AG09319 (cell line): ENCODE results near the gene ST3GAL4.
"Not testable (repeated sequence)": the region's sequence is repeated elsewhere in the genome, so short reads cannot be mapped to it uniquely, and the experiment has no call there.

ENCODE experiments used
- DNase-seq: peaks from one replicate; pipeline ENCODE4 v3.0.0-alpha.2; 2010; ENCODE audit warnings: low read depth; ENCODE audit errors: extremely low read depth
- TF ChIP-seq, protein P1 (sequence below): IDR thresholded peaks from 2 replicates; pipeline ENCODE4 v1.5.1; 2011; ENCODE audit warnings: low read depth, mild to moderate bottlenecking, inconsistent platforms, low read length, moderate library complexity

The ST3GAL4 gene, protein sequence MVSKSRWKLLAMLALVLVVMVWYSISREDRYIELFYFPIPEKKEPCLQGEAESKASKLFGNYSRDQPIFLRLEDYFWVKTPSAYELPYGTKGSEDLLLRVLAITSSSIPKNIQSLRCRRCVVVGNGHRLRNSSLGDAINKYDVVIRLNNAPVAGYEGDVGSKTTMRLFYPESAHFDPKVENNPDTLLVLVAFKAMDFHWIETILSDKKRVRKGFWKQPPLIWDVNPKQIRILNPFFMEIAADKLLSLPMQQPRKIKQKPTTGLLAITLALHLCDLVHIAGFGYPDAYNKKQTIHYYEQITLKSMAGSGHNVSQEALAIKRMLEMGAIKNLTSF

DNA sequence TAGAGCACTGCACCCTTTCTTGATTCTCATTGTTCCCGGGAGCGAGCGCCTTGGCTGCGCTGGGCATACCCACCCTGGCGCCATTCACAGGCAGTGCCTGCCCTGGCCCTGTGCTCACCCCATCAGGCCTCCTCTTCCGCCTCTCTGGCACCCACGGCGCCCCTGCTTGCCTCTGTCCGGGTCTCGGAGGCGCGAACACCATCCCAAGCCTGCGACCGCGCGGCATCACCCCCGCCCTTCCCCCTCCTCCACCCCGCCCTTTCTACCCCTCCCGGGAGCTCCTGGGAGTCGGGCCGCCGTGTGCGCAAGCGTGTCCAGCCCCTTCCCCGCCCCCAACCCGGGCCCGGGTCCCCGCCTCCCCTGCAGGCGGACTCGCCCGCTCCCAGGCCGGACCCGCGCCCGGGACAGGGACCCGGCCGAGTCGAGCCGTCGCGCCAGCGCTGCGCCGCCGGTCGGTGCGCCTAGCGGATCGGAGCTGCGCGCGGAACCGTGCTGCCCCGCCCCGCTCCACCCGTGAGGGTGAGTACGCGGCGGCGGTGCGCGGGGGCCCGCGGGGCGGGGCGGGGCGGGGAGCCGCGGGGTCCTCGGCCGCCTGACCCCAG is at the start of gene ST3GAL4:
ST3GAL4 (plus strand) TSS at position 363 of the 602 bp plus-strand sequence. CDS start 50,470 bp downstream, outside the sequence.
- TF ChIP-seq, protein P1, sequence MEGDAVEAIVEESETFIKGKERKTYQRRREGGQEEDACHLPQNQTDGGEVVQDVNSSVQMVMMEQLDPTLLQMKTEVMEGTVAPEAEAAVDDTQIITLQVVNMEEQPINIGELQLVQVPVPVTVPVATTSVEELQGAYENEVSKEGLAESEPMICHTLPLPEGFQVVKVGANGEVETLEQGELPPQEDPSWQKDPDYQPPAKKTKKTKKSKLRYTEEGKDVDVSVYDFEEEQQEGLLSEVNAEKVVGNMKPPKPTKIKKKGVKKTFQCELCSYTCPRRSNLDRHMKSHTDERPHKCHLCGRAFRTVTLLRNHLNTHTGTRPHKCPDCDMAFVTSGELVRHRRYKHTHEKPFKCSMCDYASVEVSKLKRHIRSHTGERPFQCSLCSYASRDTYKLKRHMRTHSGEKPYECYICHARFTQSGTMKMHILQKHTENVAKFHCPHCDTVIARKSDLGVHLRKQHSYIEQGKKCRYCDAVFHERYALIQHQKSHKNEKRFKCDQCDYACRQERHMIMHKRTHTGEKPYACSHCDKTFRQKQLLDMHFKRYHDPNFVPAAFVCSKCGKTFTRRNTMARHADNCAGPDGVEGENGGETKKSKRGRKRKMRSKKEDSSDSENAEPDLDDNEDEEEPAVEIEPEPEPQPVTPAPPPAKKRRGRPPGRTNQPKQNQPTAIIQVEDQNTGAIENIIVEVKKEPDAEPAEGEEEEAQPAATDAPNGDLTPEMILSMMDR: no peak
- DNase-seq: no peak

DNA sequence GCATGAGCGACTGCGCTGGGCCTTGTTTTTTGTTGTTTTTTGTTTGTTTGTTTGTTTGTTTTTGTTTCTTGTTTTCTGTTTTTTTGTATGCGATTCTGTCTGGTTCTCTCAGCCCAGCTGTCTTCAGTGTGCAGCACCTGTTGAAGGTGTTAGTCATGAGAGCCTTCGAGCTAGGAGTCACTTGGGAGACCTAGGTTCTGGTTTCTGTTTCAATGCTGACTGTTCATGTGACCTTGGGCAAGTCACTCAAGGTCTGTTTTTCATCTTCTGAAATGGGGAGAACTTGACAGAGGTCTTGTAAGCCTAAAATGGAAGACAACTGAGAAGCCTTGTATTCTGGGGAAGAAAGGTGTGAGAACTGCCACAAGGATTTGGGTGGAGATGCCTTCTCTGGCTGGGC is 49.8 kb upstream of the ST3GAL4 start:
- DNase-seq: no peak
- TF ChIP-seq, protein P1: no peak

DNA sequence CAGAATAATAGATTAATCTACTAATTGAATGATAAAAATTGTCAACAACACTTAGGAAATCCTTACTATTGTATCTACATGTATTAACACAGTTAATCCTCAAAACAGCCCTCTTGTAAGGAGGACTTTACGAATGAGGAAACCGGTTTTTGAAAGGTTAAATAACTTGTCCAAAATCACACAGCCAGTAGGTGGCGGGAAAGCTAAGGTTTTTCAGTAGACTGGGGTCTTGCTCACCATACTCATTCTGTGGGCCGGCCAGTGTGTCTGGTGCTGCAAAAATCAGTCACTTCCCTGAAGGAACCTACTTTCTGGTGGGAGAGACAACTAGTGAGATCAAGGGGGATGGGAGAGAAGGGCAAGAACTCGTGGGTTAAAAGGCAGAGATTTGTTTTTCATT is 47.8 kb upstream of the ST3GAL4 start:
- DNase-seq: no peak
- TF ChIP-seq, protein P1: peak; percentile 46

DNA sequence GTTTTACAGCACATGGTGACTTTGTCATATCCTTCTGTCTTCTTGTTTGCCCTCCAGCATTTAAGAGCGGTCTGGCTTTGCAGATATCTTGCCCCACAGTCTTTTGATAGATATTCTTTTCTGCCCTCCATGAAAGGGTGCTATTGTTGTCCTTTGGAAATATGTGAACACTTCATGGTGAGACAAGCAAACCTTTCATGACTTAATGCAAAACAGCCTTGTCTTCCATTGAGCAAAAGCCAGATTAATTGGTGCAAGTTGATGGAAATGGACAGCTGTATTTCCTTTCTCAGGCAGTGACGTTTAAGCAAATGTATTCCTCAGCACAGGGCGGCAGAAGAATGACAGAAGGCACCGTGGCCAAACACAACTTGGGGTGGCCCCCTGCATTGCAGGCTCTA is 47.2 kb upstream of the ST3GAL4 start:
- DNase-seq: no peak
- TF ChIP-seq, protein P1: no peak

DNA sequence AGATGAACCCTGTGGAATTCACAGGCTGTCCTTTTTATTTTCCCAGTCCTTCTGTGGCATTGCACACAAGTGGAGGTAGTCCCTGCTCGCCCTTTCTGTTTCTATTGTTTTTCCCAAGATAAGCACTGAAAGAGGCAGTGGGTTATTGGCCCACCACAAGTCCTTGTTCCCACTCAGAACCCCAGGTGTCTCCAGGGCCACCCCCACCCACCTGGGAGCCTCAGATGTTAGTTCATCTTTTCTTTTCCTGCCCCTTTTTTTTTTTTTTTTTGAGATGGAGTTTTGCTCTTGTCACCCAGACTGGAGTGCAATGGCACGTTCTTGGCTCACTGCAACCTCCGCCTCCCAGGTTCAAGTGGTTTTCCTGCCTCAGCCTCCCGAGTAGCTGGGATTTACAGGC is 46.7 kb upstream of the ST3GAL4 start:
- not testable (repeated sequence) for DNase-seq

DNA sequence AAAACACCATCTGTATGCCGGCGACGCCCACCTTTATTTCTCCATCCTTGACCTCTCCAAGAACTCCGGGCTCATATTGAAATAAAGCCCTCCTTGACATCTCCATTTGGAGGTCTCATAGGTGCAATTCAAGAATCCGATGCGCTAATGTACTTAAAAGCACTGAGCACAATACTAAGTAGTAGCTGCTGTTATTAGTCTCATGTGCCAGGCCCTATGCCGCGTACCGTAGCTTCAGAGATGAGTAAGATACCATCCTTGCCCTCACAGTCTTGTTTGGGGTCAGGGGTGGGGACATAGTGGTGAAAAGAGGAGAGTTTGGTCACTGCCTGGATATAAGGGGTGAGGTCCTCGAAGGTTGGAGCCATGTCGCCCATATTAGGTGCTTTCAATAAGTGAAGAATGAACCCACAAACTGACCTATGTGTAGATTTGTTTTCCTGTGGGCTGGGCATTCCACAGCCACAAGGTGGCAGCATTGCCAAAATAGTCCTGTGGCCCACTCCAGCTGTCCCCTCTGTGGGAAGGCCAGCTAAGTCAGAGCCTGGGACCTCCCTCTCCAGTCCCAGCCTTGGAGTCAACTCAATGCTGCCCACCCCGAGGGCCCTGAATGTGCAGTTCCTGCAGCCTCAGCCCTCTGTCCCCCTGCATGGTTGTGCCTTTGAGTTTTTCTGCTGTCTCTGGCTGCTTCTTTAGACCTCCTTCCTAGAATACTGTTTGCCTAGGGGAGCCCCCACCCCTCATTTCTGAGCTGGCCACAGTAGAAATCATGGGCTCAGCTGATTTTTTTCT is 45.1 kb upstream of the ST3GAL4 start:
- no peak for DNase-seq
- TF ChIP-seq, protein P1: peak; percentile 90

DNA sequence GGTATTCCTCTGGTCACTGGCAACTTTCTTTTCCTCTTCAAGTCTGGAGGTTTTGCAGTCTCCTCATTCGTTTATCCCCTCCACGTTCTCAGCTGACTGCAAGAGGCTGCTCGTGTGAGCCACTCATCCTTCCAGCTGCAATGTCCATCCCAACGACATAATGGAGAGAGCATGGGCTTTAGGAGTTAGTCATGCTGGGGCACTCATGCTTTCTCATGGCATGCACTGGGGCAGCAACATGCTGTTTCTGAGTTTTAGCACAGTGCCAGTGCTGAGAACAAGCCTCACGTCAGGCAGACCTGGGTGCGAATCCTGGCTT is 44.5 kb upstream of the ST3GAL4 start:
- no peak for DNase-seq

More for the DNA sequence above, 44.5 kb upstream of the ST3GAL4 start:
- TF ChIP-seq, protein P1: no peak
